Measurements from ENCODE around the gene POLR3K.
A peak's percentile ranks its signal among the peaks of the same experiment; 100 is the strongest.
"Not testable (repeated sequence)": the region's sequence is repeated elsewhere in the genome, so short reads cannot be mapped to it uniquely, and the experiment has no call there.

The POLR3K gene

DNA sequence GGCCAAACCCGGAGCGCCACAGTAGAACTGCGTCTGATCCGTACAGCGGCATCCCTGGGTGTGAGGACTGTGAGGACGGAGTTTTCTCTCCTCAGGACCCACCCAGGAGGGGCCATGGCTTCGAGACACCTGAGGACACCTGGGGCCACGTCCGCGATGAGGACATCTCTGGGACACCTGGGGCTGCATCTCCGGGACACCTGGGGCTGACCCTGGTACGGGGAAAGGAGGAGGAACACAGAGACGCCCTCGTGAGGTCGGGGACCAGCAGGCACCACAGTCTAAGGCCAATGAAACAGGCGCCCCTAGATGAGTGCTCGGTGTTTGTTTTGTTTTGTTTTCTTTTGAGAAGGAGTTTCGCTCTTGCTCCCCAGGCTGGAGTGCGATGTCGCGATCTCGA is 29.3 kb downstream of the POLR3K start:
- in situ Hi-C loops (cut with HindIII; ENCODE audit: low sequenced_read_pairs), result not testable (repeated sequence)

DNA sequence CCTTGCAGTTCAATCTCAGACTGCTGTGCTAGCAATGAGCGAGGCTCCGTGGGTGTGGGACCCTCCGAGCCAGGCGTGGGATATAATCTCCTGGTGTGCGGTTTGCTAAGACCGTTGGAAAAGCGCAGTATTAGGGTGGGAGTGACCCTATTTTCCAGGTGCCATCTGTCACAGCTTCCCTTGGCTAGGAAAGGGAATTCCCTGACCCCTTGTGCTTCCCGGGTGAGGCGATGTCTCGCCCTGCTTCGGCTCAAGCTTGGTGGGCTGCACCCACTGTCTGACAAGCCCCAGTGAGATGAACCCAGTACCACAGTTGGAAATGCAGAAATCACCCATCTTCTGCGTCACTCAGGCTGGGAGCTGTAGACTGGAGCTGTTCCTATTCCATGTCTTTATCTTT is 32.5 kb downstream of the POLR3K start:
- in situ Hi-C loops (cut with HindIII; ENCODE audit: low sequenced_read_pairs); DNase-seq (ENCODE audit: low read depth); H3K4me3 ChIP-seq (ENCODE audit: low read depth, low read length): not testable (repeated sequence)

More for the DNA sequence above, 29.3 kb downstream of the POLR3K start:
- H3K4me3 ChIP-seq (ENCODE audit: low read depth, low read length); DNase-seq (ENCODE audit: low read depth): not testable (repeated sequence)

DNA sequence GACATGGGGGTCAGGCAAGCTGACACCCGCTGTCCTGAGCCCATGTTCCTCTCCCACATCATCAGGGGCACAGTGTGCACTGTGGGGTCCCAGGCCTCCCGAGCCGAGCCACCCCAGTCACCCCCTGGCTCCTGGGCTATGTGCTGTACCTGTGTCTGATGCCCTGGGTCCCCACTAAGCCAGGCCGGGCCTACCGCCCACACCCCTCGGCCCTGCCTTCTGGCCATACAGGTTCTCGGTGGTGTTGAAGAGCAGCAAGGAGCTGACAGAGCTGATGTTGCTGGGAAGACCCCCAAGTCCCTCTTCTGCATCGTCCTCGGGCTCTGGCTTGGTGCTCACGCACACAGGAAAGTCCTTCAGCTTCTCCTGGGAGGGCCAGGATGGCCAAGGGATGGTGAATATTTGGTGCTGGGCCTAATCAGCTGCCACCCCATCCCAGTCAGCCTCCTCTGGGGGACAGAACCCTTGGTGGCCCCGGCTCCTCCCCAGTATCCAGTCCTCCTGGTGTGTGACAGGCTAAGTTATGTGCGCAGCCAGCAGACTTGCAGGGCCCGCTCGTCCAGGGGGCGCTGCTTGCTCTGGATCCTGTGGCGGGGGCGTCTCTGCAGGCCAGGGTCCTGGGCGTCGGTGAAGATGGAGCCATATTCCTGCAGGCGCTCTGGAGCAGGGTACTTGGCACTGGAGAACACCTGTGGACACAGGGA is 36.2 kb downstream of the POLR3K start:
- H3K4me3 ChIP-seq (ENCODE audit: low read depth, low read length); DNase-seq (ENCODE audit: low read depth); in situ Hi-C loops (cut with HindIII; ENCODE audit: low sequenced_read_pairs): not testable (repeated sequence)

GRCh38 chr16:10772-11171 is 42.6 kb downstream of the POLR3K start:
- not testable (repeated sequence) for DNase-seq (ENCODE audit: low read depth)

GRCh38 chr16:9903-10665 is 43.3 kb downstream of the POLR3K start:
- DNase-seq (ENCODE audit: low read depth), result no peak
- no peak for TF ChIP-seq CTCF (IDR thresholded peaks at IDR 0.05; ENCODE audit: low read depth, low read length, missing control alignments)
- peak overlapping the region; percentile 32 for H3K4me3 ChIP-seq (ENCODE audit: low read depth, low read length)
- in situ Hi-C loops (cut with HindIII; ENCODE audit: low sequenced_read_pairs), result no loop called here

More at GRCh38 chr16:10772-11171, 42.6 kb downstream of the POLR3K start:
- H3K4me3 ChIP-seq (ENCODE audit: low read depth, low read length); in situ Hi-C loops (cut with HindIII; ENCODE audit: low sequenced_read_pairs): not testable (repeated sequence)
- peak; percentile 41 for TF ChIP-seq CTCF (IDR thresholded peaks at IDR 0.05; ENCODE audit: low read depth, low read length, missing control alignments)
